Aorta (tissue), 5 donors: Measurements from ENCODE around the gene THRA. TPM values are rescaled to one million over a fixed set of nuclear protein-coding genes. Genes with fewer than 3 reads are reported as not detected.

Experiments
- ATAC-seq: fragments of 200-7000 bp; cut with Tn5 transposase; one replicate; pipeline ENCODE4 v1.9.1; 2022; ENCODE audit warnings: moderate library complexity; ENCODE audit not compliant: low FRiP score
- DNase-seq, 2 donors: peaks; one replicate each; pipeline ENCODE4 v3.0.0-alpha.2; 2020
- H3K27ac ChIP-seq, 2 donors: one replicate each; pipeline ENCODE4 v1.5.1; 2013; ENCODE audit warnings: low read length in 2 of 2, mild to moderate bottlenecking in 2 of 2, moderate library complexity in 2 of 2, control low read depth in 1 of 2, inconsistent platforms in 1 of 2, low read depth in 1 of 2
- H3K27me3 ChIP-seq, 2 donors: one replicate each; pipeline ENCODE4 v1.6.1; 2013; ENCODE audit warnings: control low read depth in 1 of 2, low read length in 1 of 2, mild to moderate bottlenecking in 1 of 2, moderate library complexity in 1 of 2; ENCODE audit not compliant: insufficient read depth in 2 of 2, control insufficient read depth in 1 of 2
- H3K36me3 ChIP-seq, 2 donors: one replicate each; pipeline ENCODE4 v1.6.1; 2013; ENCODE audit warnings: control low read depth in 1 of 2, low read length in 1 of 2, mild to moderate bottlenecking in 1 of 2; ENCODE audit not compliant: insufficient read depth in 2 of 2, control insufficient read depth in 1 of 2
- H3K4me1 ChIP-seq, 2 donors: one replicate each; pipeline ENCODE4 v1.6.1; 2013; ENCODE audit warnings: low read length in 2 of 2, control low read depth in 1 of 2, mild to moderate bottlenecking in 1 of 2, moderate library complexity in 1 of 2; ENCODE audit not compliant: insufficient read depth in 2 of 2, control insufficient read depth in 1 of 2
- H3K4me3 ChIP-seq, 2 donors: one replicate each; pipeline ENCODE4 v1.5.1; 2013; ENCODE audit warnings: low read length in 2 of 2, control low read depth in 1 of 2, mild to moderate bottlenecking in 1 of 2
- H3K9me3 ChIP-seq: one replicate; pipeline ENCODE4 v1.6.1; 2013; ENCODE audit warnings: mild to moderate bottlenecking, low read length; ENCODE audit not compliant: control insufficient read depth
- WGBS, 2 donors: extraction: QIAGEN DNeasy Blood & Tissue Kit; methylation state at CpG; one replicate each; pipeline ENCODE4 v1.1.7; 2013; 5-methylcytosine and 5-hydroxymethylcytosine counted together
- intact Hi-C, 2 donors: fragments of 100-400 bp; cut with DNase I; formaldehyde crosslinking; loops; one replicate each; pipeline versions ENCODE4 v1.14.2 to v1.15.0; 2022
- polyA plus RNA-seq, 2 donors: library from polyadenylated mRNA; stranded (reverse); fragments of 200-250 nt; gene quantifications; one replicate each; pipeline ENCODE4 v1.2.3, GENCODE V29; 2013
- total RNA-seq, 2 donors: library from RNA; stranded (reverse); fragmentation: NEBNext Ultra II Directional; extraction: Animal tissue kit (Norgen Biotek cat#: 25700); gene quantifications; one replicate each; pipeline ENCODE4 v1.2.1, GENCODE V29; 2021
- donor health status: healthy with polysubstance abuse.
- donor health status: Bipolar disorder and iron deficiency.
- donor health status: DM: no; HTN: no; CAD: no.
- donor health status: DM: no; HTN: no; CAD: no.
- donor health status: DM: yes; HTN: yes; CAD: no.

THRA gene
- total and polyA plus RNA-seq, 4 donors = 38.9 to 62.3 (median 52.9) TPM

- Histone ChIP-seq H3K4me3 (no peak overlapping the region), H3K36me3 (no peaks in the 10 kb centered on the region), H3K4me1 (peaks cover 1 to 7% of the 10 kb centered on the region in 2 donors), H3K27me3 (no peaks in the 10 kb centered on the region), H3K27ac (peak overlapping the region; percentile 36 to 78), H3K9me3 (no peaks in the 10 kb centered on the region)
- ATAC-seq (no peak), DNase-seq (no peak)
- intact Hi-C loops = loop anchor here in 1 of 2 donors (5.0 kb wide), 1 partner anchor 44 kb away; no protein-coding TSS in a partner anchor
- WGBS, 2 donors = 10 to 20% methylated on average over 4 of the region's 4 CpGs
Measured at GRCh38 chr17:40068129-40068581, 5.4 kb downstream of the THRA start.

- DNase-seq = no peak
- intact Hi-C loops = loop anchor here in 1 of 2 donors (5.0 kb wide), 1 partner anchor 44 kb away; no protein-coding TSS in a partner anchor
- H3K36me3 ChIP-seq = no peaks in the 10 kb centered on the region
- H3K27me3 ChIP-seq = no peaks in the 10 kb centered on the region
- peaks cover 1 to 7% of the 10 kb centered on the region in 2 donors for H3K4me1 ChIP-seq
- H3K27ac ChIP-seq = peak overlapping the region; percentile 36 to 78
- no peak overlapping the region for H3K4me3 ChIP-seq
- WGBS, 2 donors = 0 to 1% methylated on average over 5 of the region's 5 CpGs
- no peak for ATAC-seq
- no peaks in the 10 kb centered on the region for H3K9me3 ChIP-seq
Measured at GRCh38 chr17:40068584-40068916, 5.8 kb downstream of the THRA start.

- DNase-seq (peak; percentile 94 to 95), ATAC-seq (peak; percentile 77)
- peaks cover 1 to 7% of the 10 kb centered on the region in 2 donors for H3K4me1 ChIP-seq
- H3K4me3 ChIP-seq = no peak overlapping the region
- H3K27ac ChIP-seq = peak overlapping the region; percentile 49 to 90
- intact Hi-C loops = loop anchor here in 1 of 2 donors (5.0 kb wide), 1 partner anchor 43 kb away; no protein-coding TSS in a partner anchor
- 2 to 4% methylated on average over 14 of the region's 14 CpGs for WGBS, 2 donors
- H3K27me3 ChIP-seq = no peaks in the 10 kb centered on the region
- no peaks in the 10 kb centered on the region for H3K36me3 ChIP-seq
- H3K9me3 ChIP-seq = no peaks in the 10 kb centered on the region
Measured at GRCh38 chr17:40068917-40069750, 6.4 kb downstream of the THRA start.

GRCh38 chr17:40069751-40070708 is 7.3 kb downstream of the THRA start:
- intact Hi-C loops = loop anchor here (5.0 kb wide), 1 partner anchor 42 kb away; no protein-coding TSS in a partner anchor
- Histone ChIP-seq H3K36me3 (no peaks in the 10 kb centered on the region), H3K9me3 (no peaks in the 10 kb centered on the region), H3K27me3 (no peaks in the 10 kb centered on the region), H3K27ac (peak overlapping the region; percentile 19 to 90), H3K4me1 (peaks cover 0 to 7% of the 10 kb centered on the region in 2 donors), H3K4me3 (no peak overlapping the region)
- ATAC-seq (no peak), DNase-seq (no peak)
- 16% methylated on average over 13 to 14 of the region's 14 CpGs for WGBS, 2 donors

GRCh38 chr17:40070709-40071312 is 8.0 kb downstream of the THRA start:
- Histone ChIP-seq H3K27me3 (no peaks in the 10 kb centered on the region), H3K27ac (peak overlapping the region; percentile 20 to 90), H3K9me3 (no peaks in the 10 kb centered on the region), H3K4me1 (peaks cover 0 to 7% of the 10 kb centered on the region in 2 donors), H3K36me3 (no peaks in the 10 kb centered on the region), H3K4me3 (no peak overlapping the region)
- DNase-seq (no peak), ATAC-seq (no peak)
- WGBS, 2 donors = 5 to 11% methylated on average over 8 of the region's 8 CpGs
- intact Hi-C loops = loop anchor here in 1 of 2 donors (5.0 kb wide), 1 partner anchor 41 kb away; no protein-coding TSS in a partner anchor

GRCh38 chr17:40071313-40072039 is 8.7 kb downstream of the THRA start:
- peaks cover 0 to 10% of the 10 kb centered on the region in 2 donors for H3K4me1 ChIP-seq
- H3K9me3 ChIP-seq = no peaks in the 10 kb centered on the region
- WGBS, 2 donors = 18% methylated on average over 16 of the region's 16 CpGs
- no peak overlapping the region for H3K4me3 ChIP-seq
- H3K27ac ChIP-seq = peak overlapping the region; percentile 20 to 90
- peak in 1 of 2 donors; percentile 81 for DNase-seq
- intact Hi-C loops = loop anchor here in 1 of 2 donors (5.0 kb wide), 1 partner anchor 41 kb away; no protein-coding TSS in a partner anchor
- H3K27me3 ChIP-seq = no peaks in the 10 kb centered on the region
- ATAC-seq = no peak
- no peaks in the 10 kb centered on the region for H3K36me3 ChIP-seq

- ATAC-seq (peak; percentile 67), DNase-seq (peak; percentile 83 to 90)
- Histone ChIP-seq H3K4me1 (peaks cover 0 to 10% of the 10 kb centered on the region in 2 donors), H3K9me3 (no peaks in the 10 kb centered on the region), H3K27me3 (no peaks in the 10 kb centered on the region), H3K27ac (peak overlapping the region; percentile 30 to 90), H3K4me3 (no peak overlapping the region), H3K36me3 (no peaks in the 10 kb centered on the region)
- WGBS, 2 donors = 2 to 10% methylated on average over 19 of the region's 19 CpGs
- intact Hi-C loops = loop anchor here in 1 of 2 donors (5.0 kb wide), 1 partner anchor 40 kb away; no protein-coding TSS in a partner anchor
Measured at GRCh38 chr17:40072040-40072734, 9.4 kb downstream of the THRA start.
